Stimulated activated naive CD8-positive, alpha-beta T cell treated with anti-CD3 and anti-CD28 coated beads, Interleukin-15, Interleukin-2, amounts not matched to agents 100 ng/mL and 50 ng/mL, for 24 hours (primary cell): ENCODE measurements around the gene ELN.

Source experiments
- H3K27ac Mint-ChIP-seq: one replicate; pipeline ENCODE4 v1.8.0; 2021; ENCODE audit warnings: mild to moderate bottlenecking, mixed read lengths
- H3K27me3 Mint-ChIP-seq: one replicate; pipeline ENCODE4 v1.8.0; 2021; ENCODE audit warnings: mixed read lengths
- H3K36me3 Mint-ChIP-seq: one replicate; pipeline ENCODE4 v1.8.0; 2021; ENCODE audit warnings: low read depth, mixed read lengths
- H3K4me1 Mint-ChIP-seq: one replicate; pipeline ENCODE4 v1.8.0; 2021; ENCODE audit warnings: low read depth, mixed read lengths
- H3K4me3 Mint-ChIP-seq: one replicate; pipeline ENCODE4 v1.8.0; 2021; ENCODE audit warnings: mild to moderate bottlenecking, mixed read lengths
- H3K9me3 Mint-ChIP-seq: one replicate; pipeline ENCODE4 v1.8.0; 2021; ENCODE audit warnings: mixed read lengths

ELN gene

GRCh38 chr7:74026406-74026902 lies 1.5 kb upstream of the ELN start:
- H3K27ac Mint-ChIP-seq, result no peak overlapping the region
- H3K4me3 Mint-ChIP-seq, result no peak overlapping the region
- no peaks in the 10 kb centered on the region for H3K36me3 Mint-ChIP-seq
- no peaks in the 10 kb centered on the region for H3K9me3 Mint-ChIP-seq
- peaks cover 7% of the 10 kb centered on the region for H3K4me1 Mint-ChIP-seq
- peaks cover 55% of the 10 kb centered on the region for H3K27me3 Mint-ChIP-seq

GRCh38 chr7:74026903-74027682 lies 880 bp upstream of the ELN start:
- no peak overlapping the region for H3K27ac Mint-ChIP-seq
- H3K27me3 Mint-ChIP-seq, result peaks cover 55% of the 10 kb centered on the region
- no peak overlapping the region for H3K4me3 Mint-ChIP-seq
- no peaks in the 10 kb centered on the region for H3K9me3 Mint-ChIP-seq
- H3K4me1 Mint-ChIP-seq, result peaks cover 7% of the 10 kb centered on the region
- no peaks in the 10 kb centered on the region for H3K36me3 Mint-ChIP-seq

GRCh38 chr7:74028321-74028838 lies 407 bp downstream of the ELN start:
- Mint-ChIP-seq H3K9me3 (no peaks in the 10 kb centered on the region), H3K4me1 (peaks cover 7% of the 10 kb centered on the region), H3K4me3 (no peak overlapping the region), H3K36me3 (no peaks in the 10 kb centered on the region), H3K27me3 (peaks cover 53% of the 10 kb centered on the region), H3K27ac (no peak overlapping the region)

- H3K4me1 Mint-ChIP-seq, result peaks cover 7% of the 10 kb centered on the region
- H3K27ac Mint-ChIP-seq, result no peak overlapping the region
- no peaks in the 10 kb centered on the region for H3K36me3 Mint-ChIP-seq
- no peaks in the 10 kb centered on the region for H3K9me3 Mint-ChIP-seq
- H3K4me3 Mint-ChIP-seq, result no peak overlapping the region
- H3K27me3 Mint-ChIP-seq, result peaks cover 47% of the 10 kb centered on the region
Measured at GRCh38 chr7:74029089-74029785, 1.3 kb downstream of the ELN start.

- no peaks in the 10 kb centered on the region for H3K36me3 Mint-ChIP-seq
- no peak overlapping the region for H3K4me3 Mint-ChIP-seq
- peaks cover 41% of the 10 kb centered on the region for H3K27me3 Mint-ChIP-seq
Measured at GRCh38 chr7:74029991-74030415, 2.0 kb downstream of the ELN start.

GRCh38 chr7:74030861-74031260 lies 2.9 kb downstream of the ELN start:
- no peak overlapping the region for H3K27ac Mint-ChIP-seq
- H3K4me1 Mint-ChIP-seq, result peaks cover 7% of the 10 kb centered on the region
- H3K27me3 Mint-ChIP-seq, result peaks cover 32% of the 10 kb centered on the region
- H3K4me3 Mint-ChIP-seq, result no peak overlapping the region
- H3K36me3 Mint-ChIP-seq, result no peaks in the 10 kb centered on the region
- no peaks in the 10 kb centered on the region for H3K9me3 Mint-ChIP-seq

More at GRCh38 chr7:74029991-74030415, 2.0 kb downstream of the ELN start:
- H3K27ac Mint-ChIP-seq, result no peak overlapping the region
- H3K9me3 Mint-ChIP-seq, result no peaks in the 10 kb centered on the region
- H3K4me1 Mint-ChIP-seq, result peaks cover 7% of the 10 kb centered on the region

- no peaks in the 10 kb centered on the region for H3K9me3 Mint-ChIP-seq
- no peak overlapping the region for H3K4me3 Mint-ChIP-seq
- peaks cover 25% of the 10 kb centered on the region for H3K27me3 Mint-ChIP-seq
- H3K4me1 Mint-ChIP-seq, result peaks cover 7% of the 10 kb centered on the region
- H3K36me3 Mint-ChIP-seq, result no peaks in the 10 kb centered on the region
- no peak overlapping the region for H3K27ac Mint-ChIP-seq
Measured at GRCh38 chr7:74031403-74032190, 3.6 kb downstream of the ELN start.

- peaks cover 22% of the 10 kb centered on the region for H3K27me3 Mint-ChIP-seq
- H3K4me3 Mint-ChIP-seq, result no peak overlapping the region
- H3K9me3 Mint-ChIP-seq, result no peaks in the 10 kb centered on the region
- no peak overlapping the region for H3K27ac Mint-ChIP-seq
- H3K4me1 Mint-ChIP-seq, result peaks cover 4% of the 10 kb centered on the region
- no peaks in the 10 kb centered on the region for H3K36me3 Mint-ChIP-seq
Measured at GRCh38 chr7:74032191-74032490, 4.2 kb downstream of the ELN start.

GRCh38 chr7:74032624-74033371 lies 4.8 kb downstream of the ELN start:
- H3K4me3 Mint-ChIP-seq, result no peak overlapping the region
- no peaks in the 10 kb centered on the region for H3K36me3 Mint-ChIP-seq
- no peak overlapping the region for H3K27ac Mint-ChIP-seq
- peaks cover 4% of the 10 kb centered on the region for H3K4me1 Mint-ChIP-seq
- peaks cover 22% of the 10 kb centered on the region for H3K27me3 Mint-ChIP-seq
- no peaks in the 10 kb centered on the region for H3K9me3 Mint-ChIP-seq

GRCh38 chr7:74033372-74034311 lies 5.7 kb downstream of the ELN start:
- Mint-ChIP-seq H3K36me3 (no peaks in the 10 kb centered on the region), H3K4me1 (peaks cover 4% of the 10 kb centered on the region), H3K27ac (no peak overlapping the region), H3K4me3 (no peak overlapping the region), H3K9me3 (no peaks in the 10 kb centered on the region), H3K27me3 (peaks cover 21% of the 10 kb centered on the region)

GRCh38 chr7:74037609-74038008 lies 9.6 kb downstream of the ELN start:
- Mint-ChIP-seq H3K36me3 (no peaks in the 10 kb centered on the region), H3K27ac (no peak overlapping the region), H3K4me1 (no peaks in the 10 kb centered on the region), H3K9me3 (no peaks in the 10 kb centered on the region), H3K4me3 (no peak overlapping the region), H3K27me3 (no peaks in the 10 kb centered on the region)

- Mint-ChIP-seq H3K36me3 (no peaks in the 10 kb centered on the region), H3K4me3 (no peak overlapping the region), H3K9me3 (no peaks in the 10 kb centered on the region), H3K27ac (no peak overlapping the region), H3K4me1 (no peaks in the 10 kb centered on the region), H3K27me3 (no peaks in the 10 kb centered on the region)
Measured at GRCh38 chr7:74038194-74038961, 10.4 kb downstream of the ELN start.

- Mint-ChIP-seq H3K27ac (no peak overlapping the region), H3K4me1 (no peaks in the 10 kb centered on the region), H3K27me3 (no peaks in the 10 kb centered on the region), H3K9me3 (no peaks in the 10 kb centered on the region), H3K4me3 (no peak overlapping the region), H3K36me3 (no peaks in the 10 kb centered on the region)
Measured at GRCh38 chr7:74039337-74039736, 11.4 kb downstream of the ELN start.
